DMS53 treated with DMSO at 0.1 percent for 48 hours (cell line): ENCODE data around the gene USP47.
"Not testable (repeated sequence)": the region's sequence is repeated elsewhere in the genome, so short reads cannot be mapped to it uniquely, and the experiment has no call there.

Experiments used
- DNase-seq: peaks from one replicate; lab custom pipeline; 2025; ENCODE audit not compliant: unreplicated experiment; lab: John Stamatoyannopoulos, UW

The USP47 gene

GRCh38 chr11:11827272-11827671 lies 14.5 kb upstream of the USP47 start:
- DNase-seq, result no peak

- not testable (repeated sequence) for DNase-seq
These were observed 10.4 kb upstream of the USP47 start for GRCh38 chr11:11831406-11831805.

- DNase-seq, result no peak
These were observed 5.0 kb upstream of the USP47 start for GRCh38 chr11:11836676-11837231.

- DNase-seq, result no peak
These were observed 2.1 kb upstream of the USP47 start for GRCh38 chr11:11839718-11840117.

- DNase-seq, result peak; percentile 67
These were observed 553 bp upstream of the USP47 start for GRCh38 chr11:11841116-11841722.

- peak; percentile 52 for DNase-seq
These were observed 743 bp downstream of the USP47 start for GRCh38 chr11:11842421-11843008.

GRCh38 chr11:11843211-11843621 lies 1.4 kb downstream of the USP47 start:
- peak; percentile 41 for DNase-seq

- no peak for DNase-seq
These were observed 1.9 kb downstream of the USP47 start for GRCh38 chr11:11843642-11844041.

GRCh38 chr11:11844272-11844671 lies 2.5 kb downstream of the USP47 start:
- DNase-seq, result no peak

- DNase-seq, result peak; percentile 88
These were observed 3.3 kb downstream of the USP47 start for GRCh38 chr11:11845071-11845470.

- DNase-seq, result no peak
These were observed 3.8 kb downstream of the USP47 start for GRCh38 chr11:11845551-11845950.

- DNase-seq, result peak; percentile 27
These were observed 5.3 kb downstream of the USP47 start for GRCh38 chr11:11847082-11847481.

- peak; percentile 52 for DNase-seq
These were observed 7.3 kb downstream of the USP47 start for GRCh38 chr11:11848891-11849746.

GRCh38 chr11:11850668-11851067 lies 8.9 kb downstream of the USP47 start:
- DNase-seq, result no peak

GRCh38 chr11:11856638-11857037 lies 14.9 kb downstream of the USP47 start:
- no peak for DNase-seq

- no peak for DNase-seq
These were observed 16.0 kb downstream of the USP47 start for GRCh38 chr11:11857769-11858168.

- no peak for DNase-seq
These were observed 16.9 kb downstream of the USP47 start for GRCh38 chr11:11858676-11859075.

GRCh38 chr11:11860103-11860979 lies 18.6 kb downstream of the USP47 start:
- no peak for DNase-seq

- DNase-seq, result no peak
These were observed 21.2 kb downstream of the USP47 start for GRCh38 chr11:11862999-11863398.

- DNase-seq, result no peak
These were observed 22.6 kb downstream of the USP47 start for GRCh38 chr11:11864332-11864731.

GRCh38 chr11:11864803-11865202 lies 23.0 kb downstream of the USP47 start:
- DNase-seq, result no peak
